ENCODE data around the gene LENG8.

The LENG8 gene

GRCh38 chr19:54424660-54425381 is 24.2 kb upstream of the LENG8 start:
- no peak for TF ChIP-seq ZFX (IDR thresholded peaks at IDR 0.05)
- TF ChIP-seq CTCF (conservative IDR thresholded peaks at IDR 0.05): no peak
- H3K27ac ChIP-seq: no peak overlapping the region

DNA sequence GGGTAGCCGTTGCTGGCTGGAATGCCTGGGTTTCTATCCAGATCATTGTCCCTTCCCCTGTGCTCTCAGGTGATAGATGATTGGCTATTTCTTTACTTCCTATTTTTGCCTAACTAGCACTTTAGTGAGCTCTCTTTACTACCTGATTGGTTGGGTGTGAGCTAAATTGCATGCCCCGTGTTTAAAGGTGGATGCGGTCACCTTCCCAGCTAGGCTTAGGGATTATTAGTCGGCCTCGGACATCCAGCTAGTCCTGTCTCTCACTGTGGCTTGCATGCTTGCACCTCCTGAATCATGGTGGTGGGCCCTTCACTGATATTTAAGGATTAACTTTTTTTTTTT is 23.6 kb upstream of the LENG8 start:
- H3K27ac ChIP-seq: no peak overlapping the region
- no peak for TF ChIP-seq CTCF (conservative IDR thresholded peaks at IDR 0.05)

DNA sequence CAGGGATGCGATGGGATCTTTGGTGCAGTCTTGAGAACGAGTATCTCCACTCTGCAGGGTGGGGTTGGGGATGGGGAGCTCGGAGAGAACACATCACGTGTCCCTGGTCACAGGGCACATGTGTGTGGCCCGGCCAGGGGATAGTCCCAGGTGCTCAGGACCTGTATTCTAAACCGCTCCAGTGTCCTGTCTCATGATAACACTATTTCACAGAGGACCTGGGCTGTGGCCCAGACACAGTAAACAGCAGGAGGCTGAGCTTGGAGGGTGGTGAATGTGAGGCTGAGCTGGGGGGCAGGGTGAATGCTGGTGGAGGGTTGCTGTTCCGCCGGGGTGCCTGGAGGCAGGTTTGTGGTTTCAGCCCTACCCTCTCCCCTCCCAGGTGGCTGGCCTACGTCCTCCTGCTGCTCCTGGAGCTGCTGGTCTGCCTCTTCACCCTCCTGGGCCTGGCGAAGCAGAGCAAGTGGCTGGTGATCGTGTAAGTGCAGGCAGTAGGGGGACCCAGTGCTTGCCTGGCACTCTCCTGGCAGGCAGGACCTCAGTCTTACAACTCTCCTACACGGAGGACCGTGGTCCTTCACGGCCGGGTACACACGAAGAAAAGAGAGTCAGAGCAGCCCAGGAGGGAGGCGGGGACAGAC is 22.6 kb upstream of the LENG8 start:
- TF ChIP-seq ZFX (IDR thresholded peaks at IDR 0.05) (no peak), CTCF (conservative IDR thresholded peaks at IDR 0.05) (no peak)
- no peak overlapping the region for H3K27ac ChIP-seq

DNA sequence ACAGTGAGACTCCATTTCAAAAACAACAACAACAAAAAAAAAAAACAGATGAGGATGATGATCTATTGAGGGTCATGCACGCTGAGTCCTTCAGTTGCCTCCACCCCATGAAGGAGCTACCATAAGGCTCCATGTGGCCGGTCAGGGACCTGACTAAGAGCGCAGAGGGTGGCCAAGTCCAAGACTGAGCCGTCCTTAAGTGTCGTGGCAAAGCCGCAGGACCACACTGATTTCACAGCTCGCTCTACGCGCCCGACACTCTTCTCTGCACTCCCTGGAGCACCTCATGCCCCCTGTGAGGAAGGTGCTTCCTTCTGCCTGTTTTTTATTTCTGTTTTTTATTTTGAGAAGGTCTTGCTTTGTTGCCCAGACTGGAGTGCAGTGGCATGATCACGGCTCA is 21.4 kb upstream of the LENG8 start:
- TF ChIP-seq ZFX (IDR thresholded peaks at IDR 0.05) (no peak), CTCF (conservative IDR thresholded peaks at IDR 0.05) (no peak)
- no peak overlapping the region for H3K27ac ChIP-seq

DNA sequence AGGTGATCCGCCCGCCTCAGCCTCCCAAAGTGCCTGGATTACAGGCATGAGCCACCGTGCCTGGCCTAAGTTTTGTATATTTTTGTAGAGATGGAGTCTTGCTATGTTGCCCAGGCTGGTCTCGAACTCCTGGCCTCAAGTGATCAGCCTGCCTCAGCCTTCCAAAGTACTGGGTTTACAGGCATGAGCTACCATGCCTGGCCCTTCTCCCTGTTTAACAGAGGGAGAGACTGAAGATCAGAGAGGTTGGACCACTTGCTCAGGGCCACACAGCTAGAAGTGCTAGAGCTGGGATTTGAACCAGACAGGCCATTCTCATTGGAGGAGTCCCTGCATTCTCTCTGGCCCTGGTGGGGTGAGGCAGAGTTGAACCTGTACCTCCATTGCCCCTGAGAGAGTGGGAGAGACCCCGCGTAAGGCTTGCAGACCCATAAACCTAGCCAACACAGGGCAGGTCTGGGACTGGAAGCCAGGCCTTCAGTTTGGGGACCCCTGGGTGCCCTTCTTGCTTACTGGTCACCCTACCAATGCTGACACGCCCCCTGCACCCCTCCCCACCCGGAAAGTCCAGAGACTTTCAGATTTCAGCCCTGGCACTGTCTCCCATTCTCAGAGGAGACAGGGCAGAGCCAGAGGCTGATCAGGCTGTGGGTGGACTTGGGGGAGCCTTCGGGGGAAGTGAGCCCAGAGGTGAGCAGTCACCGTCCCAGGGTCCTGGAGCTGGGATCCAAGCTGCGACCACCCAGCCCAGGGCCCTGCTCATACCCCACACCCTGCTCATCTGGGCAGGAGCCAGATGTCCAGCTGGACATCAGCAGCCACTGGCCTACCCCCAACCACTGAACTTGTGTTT is 20.4 kb upstream of the LENG8 start:
- no peak overlapping the region for H3K27ac ChIP-seq
- TF ChIP-seq CTCF (conservative IDR thresholded peaks at IDR 0.05): no peak
- TF ChIP-seq ZFX (IDR thresholded peaks at IDR 0.05): no peak

- TF ChIP-seq ZFX (IDR thresholded peaks at IDR 0.05): no peak
- no peak for TF ChIP-seq CTCF (conservative IDR thresholded peaks at IDR 0.05)
These were observed 19.9 kb upstream of the LENG8 start for GRCh38 chr19:54429176-54429495.

More at GRCh38 chr19:54429176-54429495, 19.9 kb upstream of the LENG8 start:
- no peak overlapping the region for H3K27ac ChIP-seq

Measured in C4-2B (cell line).